Astrocyte (in vitro differentiated cells and primary cell): ENCODE results near the gene FOXJ1. TPM values are rescaled to one million over a fixed set of nuclear protein-coding genes. Genes with fewer than 3 reads are reported as not detected.

Experiments
- DNase-seq: peaks from one replicate; pipeline ENCODE4 v3.0.0-alpha.2; 2010; ENCODE audit warnings: low read depth
- FAIRE-seq: peaks from 2 replicates; lab custom pipeline; 2011; peaks lifted over from hg19 to GRCh38; lab: Jason Lieb, UNC
- H2AFZ ChIP-seq: 2 replicates; pipeline ENCODE4 v1.6.0; 2012; ENCODE audit warnings: low read depth, low read length, inconsistent platforms
- H3K27ac ChIP-seq: 2 replicates; pipeline ENCODE4 v1.5.1; 2011; ENCODE audit warnings: low read depth, low read length, inconsistent platforms
- H3K27me3 ChIP-seq: 2 replicates; pipeline ENCODE4 v1.6.0; 2011; ENCODE audit warnings: low read length, inconsistent platforms; ENCODE audit not compliant: insufficient read depth
- H3K36me3 ChIP-seq: 2 replicates; pipeline ENCODE4 v1.5.1; 2011; ENCODE audit warnings: low read length, inconsistent platforms; ENCODE audit not compliant: insufficient read depth
- H3K4me1 ChIP-seq: 2 replicates; pipeline ENCODE4 v1.5.1; 2011; ENCODE audit warnings: low read length, inconsistent platforms; ENCODE audit not compliant: insufficient read depth
- H3K4me2 ChIP-seq: 2 replicates; pipeline ENCODE4 v1.6.0; 2012; ENCODE audit warnings: low read length, inconsistent platforms
- H3K4me3 ChIP-seq: 2 replicates; pipeline ENCODE4 v1.5.1; 2011; ENCODE audit warnings: low read depth, mild to moderate bottlenecking, low read length, inconsistent platforms; ENCODE audit not compliant: insufficient read depth
- H3K79me2 ChIP-seq: 2 replicates; pipeline ENCODE4 v1.6.0; 2012; ENCODE audit warnings: mild to moderate bottlenecking, low read length, inconsistent platforms; ENCODE audit not compliant: insufficient read depth
- H3K9ac ChIP-seq: 2 replicates; pipeline ENCODE4 v1.6.0; 2012; ENCODE audit warnings: mild to moderate bottlenecking, low read length, inconsistent platforms
- H3K9me3 ChIP-seq: 2 replicates; pipeline ENCODE4 v1.5.1; 2012; ENCODE audit warnings: low read depth, mild to moderate bottlenecking, low read length, inconsistent platforms; ENCODE audit not compliant: insufficient read depth
- H4K20me1 ChIP-seq: 2 replicates; pipeline ENCODE4 v1.6.0; 2012; ENCODE audit warnings: low read length, inconsistent platforms; ENCODE audit not compliant: insufficient read depth
- H3K27ac Mint-ChIP-seq: one replicate; pipeline ENCODE4 v1.8.0; 2021; ENCODE audit warnings: mild to moderate bottlenecking, mixed read lengths; ENCODE audit not compliant: unreplicated experiment
- H3K27me3 Mint-ChIP-seq: one replicate; pipeline ENCODE4 v1.8.0; 2021; ENCODE audit warnings: low read depth, mixed read lengths; ENCODE audit not compliant: unreplicated experiment
- H3K36me3 Mint-ChIP-seq: one replicate; pipeline ENCODE4 v1.8.0; 2021; ENCODE audit warnings: low read depth, mixed read lengths; ENCODE audit not compliant: unreplicated experiment
- H3K4me1 Mint-ChIP-seq: one replicate; pipeline ENCODE4 v1.8.0; 2021; ENCODE audit warnings: low read depth, mixed read lengths; ENCODE audit not compliant: unreplicated experiment
- H3K4me3 Mint-ChIP-seq: one replicate; pipeline ENCODE4 v1.8.0; 2021; ENCODE audit warnings: mild to moderate bottlenecking, moderate library complexity, mixed read lengths; ENCODE audit not compliant: unreplicated experiment
- H3K9me3 Mint-ChIP-seq: one replicate; pipeline ENCODE4 v1.8.0; 2021; ENCODE audit warnings: mild to moderate bottlenecking, mixed read lengths; ENCODE audit not compliant: unreplicated experiment
- CTCF ChIP-seq: IDR thresholded peaks from 2 replicates; pipeline ENCODE4 v1.5.1; 2011; ENCODE audit warnings: low read depth, mild to moderate bottlenecking, inconsistent platforms, low read length, moderate library complexity; ENCODE audit not compliant: insufficient read depth
- EZH2 ChIP-seq: IDR thresholded peaks from 2 replicates; pipeline ENCODE4 v1.6.1; 2012; ENCODE audit warnings: mild to moderate bottlenecking, low read length, inconsistent platforms; ENCODE audit not compliant: insufficient read depth
- total RNA-seq: library from RNA; stranded (reverse); gene quantifications from 2 replicates; pipeline ENCODE4 v1.2.1, GENCODE V29; 2021

The FOXJ1 gene
- total RNA-seq, 1 donor from 2014 or later = 0.48 TPM

- no peak for FAIRE-seq
- H3K4me3 Mint-ChIP-seq = no peak overlapping the region
- H3K27ac ChIP-seq = no peak overlapping the region
- peak overlapping the region; percentile 53 for H3K27ac Mint-ChIP-seq
- no peaks in the 10 kb centered on the region for H3K9me3 ChIP-seq
- H3K4me1 Mint-ChIP-seq = peaks cover 11% of the 10 kb centered on the region
- H3K36me3 Mint-ChIP-seq = no peaks in the 10 kb centered on the region
- H3K4me2 ChIP-seq = no peak overlapping the region
- H2AFZ ChIP-seq = no peak overlapping the region
- H3K27me3 ChIP-seq = peaks cover 49% of the 10 kb centered on the region
- TF ChIP-seq EZH2 (no peak), CTCF (no peak)
- H3K9me3 Mint-ChIP-seq = no peaks in the 10 kb centered on the region
- H3K4me1 ChIP-seq = no peaks in the 10 kb centered on the region
- DNase-seq = no peak
- H3K4me3 ChIP-seq = no peak overlapping the region
- no peaks in the 10 kb centered on the region for H4K20me1 ChIP-seq
- no peaks in the 10 kb centered on the region for H3K36me3 ChIP-seq
- H3K79me2 ChIP-seq = no peaks in the 10 kb centered on the region
- no peak overlapping the region for H3K9ac ChIP-seq
- H3K27me3 Mint-ChIP-seq = peaks cover 52% of the 10 kb centered on the region
These were observed 5.9 kb downstream of the FOXJ1 start for GRCh38 chr17:76134911-76135809.

- no peaks in the 10 kb centered on the region for H3K9me3 Mint-ChIP-seq
- Histone ChIP-seq H2AFZ (no peak overlapping the region), H3K4me2 (no peak overlapping the region), H3K4me1 (no peaks in the 10 kb centered on the region), H3K9me3 (no peaks in the 10 kb centered on the region), H3K27me3 (peaks cover 28% of the 10 kb centered on the region), H3K79me2 (no peaks in the 10 kb centered on the region), H3K27ac (no peak overlapping the region), H4K20me1 (no peaks in the 10 kb centered on the region), H3K4me3 (no peak overlapping the region), H3K9ac (no peak overlapping the region), H3K36me3 (no peaks in the 10 kb centered on the region)
- no peak overlapping the region for H3K4me3 Mint-ChIP-seq
- no peak for DNase-seq
- H3K27me3 Mint-ChIP-seq = peaks cover 39% of the 10 kb centered on the region
- H3K4me1 Mint-ChIP-seq = no peaks in the 10 kb centered on the region
- H3K36me3 Mint-ChIP-seq = no peaks in the 10 kb centered on the region
- no peak for FAIRE-seq
- TF ChIP-seq EZH2 = no peak
- H3K27ac Mint-ChIP-seq = no peak overlapping the region
These were observed 8.3 kb downstream of the FOXJ1 start for GRCh38 chr17:76132574-76133338.

GRCh38 chr17:76131692-76132573, 9.1 kb downstream of the FOXJ1 start:
- FAIRE-seq (no peak), DNase-seq (no peak)
- no peak overlapping the region for H3K27ac ChIP-seq
- Mint-ChIP-seq H3K27ac (no peak overlapping the region), H3K9me3 (no peaks in the 10 kb centered on the region), H3K4me3 (no peak overlapping the region), H3K27me3 (peaks cover 43% of the 10 kb centered on the region), H3K36me3 (no peaks in the 10 kb centered on the region), H3K4me1 (no peaks in the 10 kb centered on the region)
- no peak overlapping the region for H3K4me2 ChIP-seq
- H3K79me2 ChIP-seq = no peaks in the 10 kb centered on the region
- no peaks in the 10 kb centered on the region for H3K36me3 ChIP-seq
- peaks cover 24% of the 10 kb centered on the region for H3K27me3 ChIP-seq
- H3K9me3 ChIP-seq = no peaks in the 10 kb centered on the region
- H3K9ac ChIP-seq = no peak overlapping the region
- H3K4me3 ChIP-seq = no peak overlapping the region
- no peaks in the 10 kb centered on the region for H3K4me1 ChIP-seq
- no peaks in the 10 kb centered on the region for H4K20me1 ChIP-seq
- TF ChIP-seq CTCF (no peak), EZH2 (peak; percentile 11)
- H2AFZ ChIP-seq = no peak overlapping the region
